Tibial nerve (tissue), 4 donors: ENCODE results near the gene IL13RA2. TPM values are rescaled to one million over a fixed set of nuclear protein-coding genes. Genes with fewer than 3 reads are reported as not detected.

Source experiments
- DNase-seq, 2 donors: peaks; one replicate each; pipeline ENCODE4 v3.0.0-alpha.2; 2019; ENCODE audit warnings: low spot score in 2 of 2
- H3K27ac ChIP-seq, 4 donors: fragments of 200-600 bp; sonication (generic) in 3 of 4; one replicate each; pipeline ENCODE4 v1.5.1; 2017 to 2019; ENCODE audit warnings: mild to moderate bottlenecking in 1 of 4
- H3K27me3 ChIP-seq, 2 donors: fragments of 200-600 bp; sonication (generic) in 1 of 2; one replicate each; pipeline versions ENCODE4 v1.5.1 to v1.6.0; 2017 to 2019
- H3K36me3 ChIP-seq, 3 donors: fragments of 200-600 bp; sonication (generic); one replicate each; pipeline ENCODE4 v1.5.1; 2018 to 2019
- H3K4me1 ChIP-seq, 4 donors: fragments of 200-600 bp; sonication (generic) in 3 of 4; one replicate each; pipeline ENCODE4 v1.5.1; 2017 to 2019
- H3K4me3 ChIP-seq, 4 donors: fragments of 200-600 bp; sonication (generic) in 3 of 4; one replicate each; pipeline ENCODE4 v1.5.1; 2017 to 2019; ENCODE audit warnings: mild to moderate bottlenecking in 1 of 4, moderate library complexity in 1 of 4
- H3K9me3 ChIP-seq, 4 donors: fragments of 200-600 bp; sonication (generic) in 3 of 4; one replicate each; pipeline ENCODE4 v1.5.1; 2017 to 2019
- CTCF ChIP-seq, 5 experiments: fragments of 200-600 bp in 3 of 5; fragments of 450-650 bp in 2 of 5; sonication (generic) in 3 of 5; IDR thresholded peaks; one replicate each; pipeline ENCODE4 v1.5.1; 2016 to 2019; ENCODE audit warnings: antibody characterized with exemption in 5 of 5, mild to moderate bottlenecking in 3 of 5, moderate library complexity in 2 of 5
- EP300 ChIP-seq, 2 donors: sonication (generic); formaldehyde crosslinking; IDR thresholded peaks; one replicate each; pipeline ENCODE4 v1.6.1; 2017; ENCODE audit warnings: antibody characterized with exemption in 2 of 2, mild to moderate bottlenecking in 1 of 2
- POLR2A ChIP-seq, 2 donors: fragments of 450-650 bp; IDR thresholded peaks; one replicate each; pipeline ENCODE4 v1.6.1; 2017; ENCODE audit warnings: antibody characterized with exemption in 2 of 2, mild to moderate bottlenecking in 2 of 2, moderate library complexity in 2 of 2
- WGBS, 2 donors: methylation state at CpG; one replicate each; pipeline ENCODE4 v1.1.5; 2018; 5-methylcytosine and 5-hydroxymethylcytosine counted together
- total RNA-seq, 4 donors: library from RNA; depleted of rRNA; stranded (reverse); fragments of >200 nt; gene quantifications; one replicate each; pipeline ENCODE4 v1.1.0, GENCODE V29; 2016

Gene IL13RA2
- total RNA-seq, 4 donors from 2014 or later: 3.5 TPM; not detected in 3

- WGBS, 2 donors: 78 to 85% methylated on average over 6 of the region's 6 CpGs
Observed at GRCh38 chrX:114999906-115000305, 17.5 kb downstream of the IL13RA2 start.

GRCh38 chrX:114997779-114998178, 19.6 kb downstream of the IL13RA2 start:
- Histone ChIP-seq H3K4me1 (no peaks in the 10 kb centered on the region), H3K36me3 (no peaks in the 10 kb centered on the region), H3K4me3 (no peak overlapping the region), H3K27me3 (peaks cover 0 to 14% of the 10 kb centered on the region in 2 donors), H3K9me3 (no peaks in the 10 kb centered on the region), H3K27ac (no peak overlapping the region)
- DNase-seq: no peak
- 66 to 85% methylated on average over 2 of the region's 2 CpGs for WGBS, 2 donors
- TF ChIP-seq EP300 (IDR thresholded peaks at IDR 0.05) (no peak), POLR2A (IDR thresholded peaks at IDR 0.05) (no peak), CTCF (IDR thresholded peaks at IDR 0.05) (no peak)

More at GRCh38 chrX:114999906-115000305, 17.5 kb downstream of the IL13RA2 start:
- no peak overlapping the region for H3K27ac ChIP-seq
- TF ChIP-seq POLR2A (IDR thresholded peaks at IDR 0.05) (no peak), EP300 (IDR thresholded peaks at IDR 0.05) (no peak), CTCF (IDR thresholded peaks at IDR 0.05) (no peak)
- H3K36me3 ChIP-seq: no peaks in the 10 kb centered on the region
- no peak overlapping the region for H3K4me3 ChIP-seq
- H3K9me3 ChIP-seq: no peaks in the 10 kb centered on the region
- peaks cover 0 to 13% of the 10 kb centered on the region in 2 donors for H3K27me3 ChIP-seq
- no peak for DNase-seq
- H3K4me1 ChIP-seq: no peaks in the 10 kb centered on the region

GRCh38 chrX:114985967-114986592, 31.3 kb downstream of the IL13RA2 start:
- Histone ChIP-seq H3K4me1 (no peaks in the 10 kb centered on the region), H3K4me3 (no peak overlapping the region), H3K36me3 (no peaks in the 10 kb centered on the region), H3K27ac (no peak overlapping the region), H3K9me3 (no peaks in the 10 kb centered on the region), H3K27me3 (no peaks in the 10 kb centered on the region)
- TF ChIP-seq POLR2A (IDR thresholded peaks at IDR 0.05) (no peak), CTCF (IDR thresholded peaks at IDR 0.05) (no peak), EP300 (IDR thresholded peaks at IDR 0.05) (no peak)
- DNase-seq: no peak
- 67 to 77% methylated on average over 5 of the region's 5 CpGs for WGBS, 2 donors

- 64 to 81% methylated on average over 2 of the region's 2 CpGs for WGBS, 2 donors
- no peak for DNase-seq
- Histone ChIP-seq H3K9me3 (no peaks in the 10 kb centered on the region), H3K27ac (no peak overlapping the region), H3K4me1 (no peaks in the 10 kb centered on the region), H3K36me3 (no peaks in the 10 kb centered on the region), H3K4me3 (no peak overlapping the region), H3K27me3 (peaks cover 0 to 6% of the 10 kb centered on the region in 2 donors)
- no peak for TF ChIP-seq EP300 (IDR thresholded peaks at IDR 0.05)
- no peak for TF ChIP-seq CTCF (IDR thresholded peaks at IDR 0.05)
- TF ChIP-seq POLR2A (IDR thresholded peaks at IDR 0.05): no peak
Observed at GRCh38 chrX:114976292-114976691, 41.1 kb downstream of the IL13RA2 start.

GRCh38 chrX:114973013-114973412, 44.4 kb downstream of the IL13RA2 start:
- DNase-seq: no peak
- Histone ChIP-seq H3K36me3 (no peaks in the 10 kb centered on the region), H3K4me1 (no peaks in the 10 kb centered on the region), H3K4me3 (no peak overlapping the region), H3K9me3 (no peaks in the 10 kb centered on the region), H3K27me3 (peaks cover 0 to 13% of the 10 kb centered on the region in 2 donors), H3K27ac (no peak overlapping the region)
- no peak for TF ChIP-seq CTCF (IDR thresholded peaks at IDR 0.05)
- no peak for TF ChIP-seq EP300 (IDR thresholded peaks at IDR 0.05)
- TF ChIP-seq POLR2A (IDR thresholded peaks at IDR 0.05): no peak
